Smooth muscle cell of the brain vasculature (primary cell): ENCODE results near the gene C3orf49.

Experiments used
- DNase-seq: peaks from one replicate; pipeline ENCODE4 v3.0.0-alpha.2; 2012; ENCODE audit warnings: low read depth, low spot score

Gene C3orf49

DNA sequence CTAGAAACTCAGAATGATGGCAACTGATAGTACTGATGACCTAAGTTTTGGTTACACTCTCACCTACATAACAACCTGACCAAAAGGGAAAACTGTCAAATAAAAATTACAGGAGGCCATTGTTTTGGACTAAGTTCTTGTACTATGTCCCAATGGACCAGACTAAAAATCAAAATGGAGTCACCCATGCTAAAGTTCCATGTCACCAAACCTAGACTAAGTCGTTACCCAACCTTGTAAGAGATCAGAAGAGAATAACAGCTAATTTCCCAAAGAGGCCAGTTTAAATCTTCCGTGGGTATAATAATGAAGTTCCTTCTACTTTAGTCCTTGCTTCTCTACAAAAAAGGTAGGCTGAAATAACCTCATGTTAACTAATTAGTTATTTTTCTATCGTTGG lies 32.2 kb downstream of the C3orf49 start:
- no peak for DNase-seq

DNA sequence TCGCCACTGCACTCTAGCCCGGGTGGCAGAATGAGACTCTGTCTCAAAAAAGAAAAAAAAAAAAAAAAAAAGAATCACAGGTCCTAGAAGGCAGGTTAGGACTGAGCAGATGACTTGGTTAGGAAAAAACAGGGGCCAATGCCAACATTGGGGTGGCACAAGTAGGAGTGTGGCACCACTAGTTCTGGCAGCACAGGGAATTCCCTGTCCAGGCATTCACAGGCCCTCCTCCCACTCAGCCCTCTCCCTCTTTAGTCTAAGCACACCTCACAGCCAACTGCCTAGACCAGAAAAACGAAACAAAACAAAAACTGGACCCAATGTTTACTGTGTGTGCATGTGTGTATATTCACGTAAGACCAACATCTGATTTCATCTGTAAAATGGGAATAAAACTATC lies 34.0 kb downstream of the C3orf49 start:
- DNase-seq, result no peak

DNA sequence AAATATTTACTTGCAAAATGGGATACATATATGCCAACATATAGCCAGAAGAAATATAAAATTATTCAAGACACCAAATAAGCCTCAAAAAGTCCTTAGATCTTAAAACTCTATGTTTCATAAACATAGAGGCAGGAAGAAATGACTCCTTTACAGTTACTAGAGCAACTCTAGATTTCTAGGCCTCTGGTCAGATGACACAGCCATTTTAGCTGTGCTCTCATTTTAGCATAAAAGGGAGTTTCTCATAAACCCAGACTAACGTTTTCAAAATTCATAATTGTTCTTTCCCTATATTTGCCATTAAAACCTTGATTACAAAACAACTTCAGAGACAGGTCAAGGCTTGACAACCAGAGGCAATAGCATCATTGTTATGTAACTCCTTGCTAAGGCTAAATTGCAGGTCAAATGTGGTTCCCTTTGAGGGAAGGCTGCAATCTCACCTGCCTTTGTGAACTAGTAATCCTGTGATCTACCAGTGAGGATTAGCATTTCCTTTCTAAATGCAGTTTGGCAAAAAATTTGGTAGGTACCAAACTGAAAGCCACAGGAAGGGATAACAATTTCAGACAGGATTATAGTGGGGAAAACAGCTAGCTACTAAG lies 36.3 kb downstream of the C3orf49 start:
- no peak for DNase-seq

DNA sequence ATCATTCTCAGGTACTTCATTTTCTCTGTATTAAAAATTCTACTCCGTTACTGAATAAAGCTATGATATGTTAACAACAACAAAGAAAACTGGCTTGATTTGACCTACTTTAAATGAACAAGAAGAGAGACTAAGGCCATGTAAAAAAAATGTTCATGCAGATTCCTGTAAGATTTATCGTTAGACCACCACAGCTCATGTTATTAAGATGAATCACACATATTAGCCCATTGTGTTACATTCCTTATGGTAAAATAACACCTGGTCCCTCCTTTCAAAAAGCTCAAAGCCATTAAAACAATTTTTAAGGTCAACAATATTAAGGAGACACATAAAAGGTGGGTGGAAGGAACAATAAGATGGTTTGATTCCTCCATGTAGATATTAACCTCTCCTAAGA lies 38.2 kb downstream of the C3orf49 start:
- no peak for DNase-seq

DNA sequence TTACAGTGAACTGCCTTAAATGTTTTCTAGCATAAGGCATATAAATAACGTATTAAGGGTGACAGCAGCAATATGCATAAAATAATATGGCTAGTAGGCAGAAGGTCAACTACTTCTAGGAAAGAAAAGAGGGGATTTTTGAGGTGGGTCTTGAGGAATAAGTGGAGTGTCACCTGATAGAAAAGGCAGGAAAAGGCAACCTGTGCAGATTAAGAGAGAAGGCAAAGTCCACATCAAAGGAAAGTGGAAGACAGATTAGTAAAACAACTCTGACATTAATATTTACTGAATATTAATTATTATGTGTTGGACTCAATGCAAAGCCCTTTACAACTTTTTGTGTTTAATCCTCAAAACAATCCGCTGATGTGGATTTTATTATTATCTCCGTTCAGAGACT lies 41.7 kb downstream of the C3orf49 start:
- no peak for DNase-seq

DNA sequence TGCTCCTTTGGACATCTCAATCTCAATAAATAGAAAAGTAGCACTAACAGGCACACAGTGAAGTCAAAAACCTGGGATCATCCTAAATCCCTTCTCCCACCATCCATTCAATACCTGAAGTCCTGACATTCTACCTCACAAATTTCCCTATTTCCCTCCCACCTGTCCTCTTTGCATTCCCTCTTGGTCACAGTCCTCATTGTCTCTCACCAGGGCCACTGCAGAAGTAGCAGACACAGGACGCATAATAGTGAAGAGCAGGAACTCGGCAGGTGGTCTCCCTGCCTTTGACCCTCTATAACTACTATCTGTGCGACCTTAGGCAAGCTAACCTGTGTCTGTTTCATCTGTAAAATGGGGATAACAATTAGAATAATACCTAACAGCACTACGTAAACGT lies 42.2 kb downstream of the C3orf49 start:
- no peak for DNase-seq

DNA sequence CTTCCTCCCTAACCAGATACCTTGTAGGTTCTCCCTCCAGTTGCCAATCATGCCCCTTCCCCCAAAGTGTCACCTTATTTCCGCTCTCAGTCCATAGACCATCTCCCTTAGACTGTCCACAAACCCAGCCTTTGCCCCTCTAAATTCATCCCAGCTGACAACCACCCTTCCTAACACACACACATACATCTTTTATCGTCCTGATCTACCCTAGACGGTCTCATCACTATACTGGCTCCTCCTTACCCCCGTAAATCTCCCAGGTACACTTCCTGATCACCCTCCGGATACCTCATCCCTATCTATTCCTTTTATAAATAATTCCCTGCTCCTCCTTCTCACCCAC lies 43.7 kb downstream of the C3orf49 start:
- DNase-seq, result no peak

DNA sequence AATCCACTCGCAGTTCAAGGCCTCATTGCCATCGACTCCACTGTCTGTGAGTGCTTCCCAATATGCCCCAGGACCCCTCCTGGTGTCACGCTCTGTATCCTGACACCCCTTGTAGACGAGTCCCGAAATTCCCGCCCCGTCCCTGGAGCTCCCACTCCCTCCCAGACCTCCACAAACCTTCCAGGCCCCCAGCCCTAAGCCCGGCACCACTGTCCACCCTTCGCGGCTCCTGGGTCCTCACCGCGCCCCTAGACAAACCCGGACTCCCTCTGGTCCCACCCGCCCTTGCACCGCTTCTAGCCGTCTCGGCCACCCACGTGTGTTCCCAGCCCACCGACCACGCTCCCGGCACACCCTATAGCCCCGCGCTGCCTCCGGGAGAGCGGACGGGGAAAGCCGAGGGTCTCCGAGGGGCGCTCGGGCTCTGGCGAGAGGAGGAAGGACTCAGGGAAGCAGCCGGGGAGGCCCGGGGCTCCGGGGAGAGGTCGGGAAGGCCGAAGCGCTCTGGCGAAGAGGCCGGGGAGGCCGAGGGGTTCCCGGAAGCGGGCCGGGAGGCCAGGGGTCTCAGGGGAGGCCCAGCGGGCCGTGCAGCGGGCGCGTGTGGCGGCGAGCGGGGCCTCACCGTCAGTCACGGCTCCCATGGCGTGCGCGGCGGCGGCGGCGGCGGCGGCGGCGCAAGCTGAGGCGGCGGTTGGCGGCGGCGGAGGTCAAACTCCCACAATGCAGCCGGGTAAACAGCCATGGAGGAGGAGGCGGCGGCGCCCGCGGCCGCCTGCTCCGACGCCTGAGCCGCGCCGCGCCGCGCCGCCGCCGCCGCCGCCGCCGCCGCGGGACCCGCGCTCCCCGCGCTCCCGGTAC lies 44.3 kb downstream of the C3orf49 start, which contains the start of the genes ATXN7 and THOC7:
Gene ATXN7 (plus strand): TSS at position 718 of the 858 bp plus-strand sequence. CDS start 48,732 bp downstream, outside the sequence.
Gene THOC7 (minus strand): TSS at position 656 of the 858 bp plus-strand sequence. CDS start 15 bp downstream, at position 641.
- DNase-seq, result no peak

DNA sequence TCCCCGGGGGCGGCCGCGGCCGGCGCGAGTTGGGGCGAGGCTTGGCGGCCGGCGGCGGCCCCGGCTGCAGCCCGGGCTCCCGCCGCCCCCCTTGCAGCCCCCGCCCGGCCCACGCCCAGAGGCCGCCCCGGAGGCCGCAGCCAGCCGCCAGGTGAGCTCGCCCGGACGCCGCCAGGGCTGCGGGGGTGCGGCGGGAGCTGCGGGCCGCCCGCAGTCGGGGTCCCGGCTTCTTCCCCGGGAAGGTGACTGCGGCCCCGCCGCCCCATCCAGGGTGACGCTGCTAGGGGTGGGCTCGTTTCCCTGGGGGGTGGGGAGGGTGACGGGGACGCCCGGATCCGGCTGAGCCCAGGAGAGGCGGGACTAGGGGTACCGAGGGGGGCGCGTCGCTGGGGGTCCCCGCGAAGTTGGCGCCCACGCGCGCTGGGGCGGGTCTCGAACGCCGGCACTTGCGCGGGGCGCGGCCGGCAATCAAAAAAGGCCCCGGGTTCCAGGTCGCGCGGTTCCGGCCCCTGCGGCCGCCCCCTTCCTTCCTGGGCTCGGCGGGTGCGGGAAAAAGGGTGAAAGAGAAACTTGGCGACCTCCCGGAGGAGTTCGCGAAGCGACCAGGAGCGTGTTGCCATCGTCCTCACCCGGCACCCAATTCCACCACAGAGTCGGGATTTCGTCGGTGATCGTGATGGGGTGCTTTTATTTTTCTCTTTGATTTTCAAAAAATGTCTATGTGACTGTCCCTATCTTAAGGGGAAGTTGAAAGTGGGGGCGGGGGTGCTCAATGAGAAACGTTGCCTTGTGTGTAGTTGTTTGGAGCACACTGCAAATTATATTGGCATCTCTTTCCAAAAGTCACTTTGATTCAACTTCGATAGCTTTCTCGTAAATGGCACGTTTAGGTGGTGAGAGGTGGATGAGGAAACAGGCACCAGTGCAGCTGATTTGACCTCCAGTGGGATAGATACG lies 45.2 kb downstream of the C3orf49 start:
- no peak for DNase-seq

DNA sequence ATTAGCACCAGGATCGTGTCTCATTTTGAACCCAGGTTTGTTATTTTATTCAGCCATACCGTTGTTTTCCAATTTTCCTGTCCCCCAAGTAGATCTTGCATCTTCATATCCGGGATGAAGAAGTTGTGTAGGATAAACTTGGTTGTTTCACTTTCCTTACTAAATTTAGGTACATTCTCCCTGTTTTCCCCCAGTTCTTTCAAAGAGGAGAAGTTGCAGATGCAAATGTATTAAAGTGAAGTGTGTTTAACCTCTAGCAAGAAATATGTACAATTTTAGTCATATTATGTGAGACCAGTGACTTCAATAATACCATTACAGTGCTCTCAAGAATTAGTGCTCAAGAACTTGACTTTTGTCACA lies 45.8 kb downstream of the C3orf49 start:
- no peak for DNase-seq

DNA sequence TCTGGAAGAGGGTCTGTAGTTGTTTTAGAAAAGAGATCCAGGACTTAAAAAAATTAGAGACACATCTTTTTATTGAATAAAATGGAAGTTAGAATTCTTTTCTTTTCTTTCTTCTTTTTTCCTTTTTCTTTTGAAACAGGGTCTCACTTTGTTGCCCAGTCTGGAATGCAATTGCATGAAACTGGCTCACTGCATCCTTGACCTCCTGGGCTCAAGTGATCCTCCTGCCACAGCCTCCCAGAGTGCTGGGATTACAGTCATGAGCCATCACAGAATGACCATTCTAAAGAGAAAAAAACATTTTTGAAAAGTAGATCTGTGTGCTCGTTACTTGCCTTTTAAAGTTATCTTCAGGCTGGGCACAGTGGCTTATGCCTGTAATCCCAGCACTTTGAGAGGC lies 48.1 kb downstream of the C3orf49 start:
- DNase-seq, result no peak

DNA sequence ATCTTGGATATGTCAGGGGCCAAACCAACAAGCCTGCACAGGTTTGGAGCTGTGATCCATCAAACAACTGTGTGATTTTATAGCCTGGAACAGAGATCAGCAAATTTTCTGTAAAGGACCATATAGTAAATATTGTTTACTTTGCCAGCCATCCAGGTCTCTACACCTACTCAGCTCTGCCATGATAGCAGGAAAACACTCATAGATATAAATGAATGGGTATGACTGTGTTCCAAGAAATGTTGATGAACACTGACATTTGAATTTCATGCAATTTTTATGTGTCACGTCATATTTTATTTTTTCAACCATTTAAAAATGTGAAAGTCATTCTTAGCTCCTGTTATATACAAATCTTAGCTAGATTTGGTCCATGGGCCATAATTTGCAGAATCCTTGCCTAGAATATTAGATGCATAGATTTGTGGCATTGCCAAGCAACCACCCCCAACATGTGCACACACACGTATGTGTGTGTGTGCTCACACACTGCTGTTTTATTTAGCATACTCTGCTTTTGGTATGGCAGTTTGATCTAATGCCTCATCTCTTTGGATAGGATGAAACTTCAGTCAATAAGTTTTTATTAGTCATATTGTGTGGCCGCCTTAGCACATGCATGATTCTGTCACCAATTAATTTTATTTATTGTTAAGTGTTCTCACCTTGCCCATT lies 51.0 kb downstream of the C3orf49 start:
- DNase-seq, result no peak

DNA sequence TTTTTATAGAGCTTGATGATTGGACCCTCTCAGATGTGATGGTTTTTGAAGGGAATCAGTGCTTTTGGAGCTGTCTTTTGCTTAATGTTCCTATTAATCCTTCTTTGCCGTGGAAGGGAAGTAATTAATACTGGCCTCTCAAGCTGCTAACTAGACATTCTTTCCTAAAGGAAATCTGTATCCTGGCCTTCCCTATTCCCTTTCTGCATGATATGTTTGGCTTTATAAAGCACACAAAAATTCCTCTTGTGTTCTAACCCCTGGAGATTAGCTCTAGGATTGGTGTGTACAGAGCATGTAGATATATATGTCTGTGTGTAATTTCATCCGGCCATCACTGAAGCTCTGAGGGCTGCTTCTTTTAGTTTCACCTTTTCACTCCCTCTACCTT lies 51.5 kb downstream of the C3orf49 start:
- DNase-seq, result no peak

DNA sequence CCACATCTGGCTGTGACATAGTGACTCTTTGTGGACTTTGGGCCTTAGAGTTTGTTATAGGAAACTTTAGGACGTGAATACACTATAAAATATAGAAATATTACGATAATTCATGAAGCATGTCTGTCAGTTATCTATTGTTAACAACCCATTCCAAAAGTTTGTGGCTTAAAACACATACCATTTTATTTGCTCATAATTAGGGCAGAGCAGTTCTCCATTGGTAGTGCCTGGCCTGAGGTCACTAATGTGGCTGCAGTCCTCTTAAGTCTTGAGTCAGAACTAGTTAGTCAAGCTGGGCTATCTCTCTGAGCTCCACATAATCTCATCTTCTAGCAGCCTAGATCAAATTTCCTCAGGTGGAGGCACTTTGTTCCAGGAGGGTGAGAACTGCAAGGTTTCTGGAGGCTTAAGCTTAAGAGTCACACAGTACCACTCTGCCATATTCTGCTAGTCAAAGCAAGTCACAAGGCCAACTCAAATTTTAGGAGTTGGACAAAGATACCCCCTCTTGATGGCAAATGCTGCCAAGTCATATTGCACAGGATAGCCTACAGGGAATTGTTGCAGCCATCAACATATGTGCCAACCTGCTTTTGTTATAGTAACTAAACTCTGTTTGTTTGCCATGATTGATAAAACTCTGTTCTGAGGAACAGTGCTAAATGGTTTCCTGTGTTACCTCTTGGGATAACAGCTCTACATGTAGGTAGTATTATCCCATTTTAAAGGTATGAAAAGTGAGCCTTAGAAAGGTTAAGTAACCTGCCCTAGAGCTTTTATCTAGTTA lies 53.2 kb downstream of the C3orf49 start:
- no peak for DNase-seq

DNA sequence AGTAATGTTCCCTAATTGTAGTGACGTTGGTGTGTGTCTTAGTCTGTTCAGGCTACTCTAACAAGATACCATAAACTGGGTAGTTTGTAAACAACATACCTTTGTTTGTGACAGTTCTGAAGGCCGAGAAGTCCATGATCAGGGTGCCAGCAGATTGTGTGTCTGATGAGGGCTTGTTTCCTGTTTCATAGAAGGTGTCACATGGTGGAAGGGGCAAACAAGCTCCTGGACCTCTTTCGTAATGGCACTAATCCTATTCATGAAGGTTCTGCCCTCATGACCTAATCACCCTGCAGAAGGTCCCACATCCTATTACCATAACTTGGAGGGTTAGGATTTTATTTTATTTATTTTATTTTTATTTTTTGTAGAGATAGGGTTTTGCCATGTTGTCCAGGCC lies 55.7 kb downstream of the C3orf49 start:
- DNase-seq, result no peak

DNA sequence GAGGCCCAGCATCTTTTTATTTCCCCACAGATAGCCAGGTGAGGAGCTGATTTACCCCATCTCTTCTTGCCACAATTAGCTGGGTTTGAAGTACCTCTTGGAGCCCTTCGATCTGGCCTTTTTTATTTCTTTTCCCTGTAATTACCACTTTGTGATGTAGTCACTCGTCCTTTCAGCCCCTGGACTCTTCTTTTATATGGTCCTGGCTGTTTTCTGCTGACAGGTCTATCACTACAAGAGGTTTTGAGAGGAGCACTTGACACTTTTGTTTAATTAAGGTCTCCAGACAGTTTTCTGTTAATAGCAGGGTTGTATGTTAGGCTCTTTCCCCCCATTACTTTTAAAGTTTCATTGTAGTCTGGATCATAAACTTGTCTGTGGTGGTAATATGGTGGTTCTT lies 56.4 kb downstream of the C3orf49 start:
- DNase-seq, result no peak

DNA sequence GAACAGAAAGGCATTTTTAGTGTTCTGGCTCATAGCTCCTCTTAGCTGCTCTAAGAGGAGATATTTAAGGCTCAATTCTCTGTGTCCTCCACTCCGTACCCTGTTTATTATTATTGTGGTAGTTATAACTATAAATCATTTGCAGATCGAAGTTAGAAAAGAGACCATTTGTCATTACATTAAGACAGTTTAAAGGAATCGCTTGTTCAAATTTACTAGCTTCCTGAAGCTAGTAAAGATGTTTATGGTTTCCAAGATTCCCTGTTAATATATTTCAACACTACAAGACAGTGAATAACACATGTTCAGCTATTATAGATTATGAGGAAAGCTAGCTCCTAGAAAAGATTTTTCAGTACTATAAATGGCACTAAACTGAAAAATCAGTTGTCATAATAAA lies 57.2 kb downstream of the C3orf49 start:
- DNase-seq, result no peak

DNA sequence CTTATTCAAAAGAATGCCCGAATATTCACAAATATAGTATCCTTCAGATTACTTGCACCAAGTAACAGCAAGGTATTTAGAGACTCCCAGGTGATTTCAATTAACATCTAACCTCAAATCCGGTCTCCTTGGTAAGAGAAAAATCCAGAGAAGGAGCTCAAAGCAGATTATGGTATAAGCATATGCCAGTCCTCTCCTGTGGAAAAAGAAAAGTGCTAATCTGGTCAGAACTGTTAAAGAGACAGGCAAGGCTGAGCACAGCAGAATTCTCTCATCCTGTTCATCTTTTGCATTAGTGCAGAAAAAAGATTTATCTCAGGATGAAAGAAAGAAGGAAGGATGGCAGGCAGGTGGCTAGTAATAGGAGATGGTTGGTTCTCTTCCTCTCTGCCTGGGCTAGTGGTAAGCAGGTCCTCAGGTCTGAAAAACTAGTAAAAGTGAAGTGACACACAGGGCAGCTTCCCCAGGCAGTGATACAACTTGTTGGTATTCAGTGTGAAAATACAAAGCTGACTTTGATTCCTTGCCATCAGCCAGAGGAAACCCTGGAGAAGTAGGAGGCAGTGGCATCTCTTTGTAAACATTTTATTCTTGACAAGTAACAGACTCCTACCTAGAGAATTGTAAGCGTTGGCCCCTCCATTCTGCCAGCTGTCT lies 58.8 kb downstream of the C3orf49 start:
- DNase-seq, result no peak

DNA sequence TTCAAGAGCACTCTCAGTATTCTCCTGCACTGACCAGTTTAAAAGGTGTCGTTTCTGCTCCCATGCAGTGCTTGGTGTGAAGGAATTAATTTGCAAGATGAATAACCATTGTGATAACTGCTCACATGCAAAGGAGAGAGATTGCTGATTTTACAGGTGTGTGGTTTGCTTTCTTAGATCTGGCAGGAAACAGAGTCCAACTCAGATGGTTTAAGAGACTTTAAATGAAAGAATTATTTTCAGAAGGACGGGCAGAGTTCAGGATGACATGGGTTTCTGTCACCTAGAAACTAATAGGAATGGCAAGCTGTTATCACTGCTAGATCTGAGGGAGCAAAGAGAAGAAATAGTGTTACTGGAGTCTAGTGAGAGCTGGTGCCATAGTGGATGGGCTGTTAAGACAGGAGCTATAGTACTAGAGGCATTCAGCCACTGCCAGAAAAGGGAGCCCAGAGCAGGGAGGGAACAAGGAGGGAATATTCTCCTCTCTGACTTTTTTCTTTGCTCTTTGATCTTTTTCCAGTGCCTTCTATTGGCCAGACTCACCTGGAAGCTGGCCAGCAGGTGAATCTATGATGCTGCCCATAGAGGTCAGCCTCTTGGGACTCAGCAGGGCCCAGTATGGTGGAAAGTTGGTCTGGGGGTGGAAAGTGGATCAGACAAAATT lies 59.4 kb downstream of the C3orf49 start:
- no peak for DNase-seq

DNA sequence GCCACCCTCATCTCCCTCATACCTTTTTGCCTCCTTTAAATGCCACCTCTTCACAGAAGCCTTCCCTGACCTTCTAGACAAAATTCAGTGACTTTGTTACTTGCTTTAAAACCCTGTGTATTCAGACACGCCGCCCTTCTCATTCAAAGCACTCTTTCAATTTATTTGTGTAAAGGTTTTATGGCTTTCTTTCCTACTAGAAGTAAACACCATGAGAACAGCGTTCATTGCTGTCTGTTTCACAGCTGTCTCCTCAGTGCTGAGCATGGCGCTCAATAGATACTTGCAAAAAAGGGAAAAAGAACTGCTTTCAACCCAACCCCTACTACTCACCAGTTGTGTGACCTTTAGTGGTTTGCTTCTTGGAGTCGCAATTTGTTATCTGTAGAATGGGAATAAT lies 61.6 kb downstream of the C3orf49 start:
- no peak for DNase-seq
